Subcutaneous adipose tissue (tissue), 4 donors: ENCODE data around the gene TRIM28. TPM values are rescaled to one million over a fixed set of nuclear protein-coding genes. Genes with fewer than 3 reads are reported as not detected.

Experiments used
- CTCF ChIP-seq: fragments of 450-650 bp; IDR thresholded peaks from one replicate; pipeline ENCODE4 v1.5.1; 2016; ENCODE audit warnings: low read depth, mild to moderate bottlenecking, control low read depth, antibody characterized with exemption, moderate library complexity
- total RNA-seq, 4 donors: library from RNA; depleted of rRNA; stranded (reverse); fragments of >200 nt; gene quantifications; one replicate each; pipeline ENCODE4 v1.1.0, GENCODE V29; 2016

TRIM28 gene
- total RNA-seq = 100 to 1,000 TPM in 2 of 4 donors, 10 to 100 TPM in 2; 87.9 to 163 (median 119) TPM

DNA sequence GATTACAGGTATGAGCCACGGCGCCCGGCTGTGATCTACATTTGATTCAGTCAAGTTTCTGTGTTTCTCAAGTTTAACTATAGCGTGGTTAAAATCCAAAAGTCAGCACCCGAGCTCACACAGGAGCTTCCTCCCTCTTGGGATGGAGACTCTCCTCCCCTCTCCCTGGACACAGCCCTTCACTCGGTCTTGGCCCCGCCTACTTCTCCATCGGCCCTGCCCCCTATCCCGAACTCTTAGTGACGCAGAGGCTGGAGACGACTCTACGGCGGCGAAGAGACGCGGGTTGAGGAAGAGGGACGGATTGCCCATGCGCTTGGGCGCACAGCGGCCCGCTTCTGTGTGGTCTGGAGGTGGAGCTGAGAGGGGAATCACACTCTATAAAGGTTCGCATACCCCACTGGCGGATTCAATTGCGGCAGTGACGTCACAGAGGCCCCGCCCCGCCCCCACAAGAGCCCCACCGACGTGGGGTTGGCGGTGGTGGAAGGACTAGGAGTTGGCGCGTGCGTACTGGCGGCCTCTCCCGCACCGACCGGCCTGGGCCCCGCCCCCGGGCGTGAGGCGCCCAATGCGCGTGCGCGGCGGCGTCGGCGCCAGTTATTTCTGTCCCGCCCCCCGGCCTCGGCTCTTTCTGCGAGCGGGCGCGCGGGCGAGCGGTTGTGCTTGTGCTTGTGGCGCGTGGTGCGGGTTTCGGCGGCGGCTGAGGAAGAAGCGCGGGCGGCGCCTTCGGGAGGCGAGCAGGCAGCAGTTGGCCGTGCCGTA is at the start of gene TRIM28:
Gene TRIM28 (plus strand): TSS at position 239 of the 765 bp plus-strand sequence. CDS start 694 bp downstream, outside the sequence.
- no peak for TF ChIP-seq CTCF

GRCh38 chr19:58497634-58498170 is 46.2 kb upstream of the TRIM28 start:
- no peak for TF ChIP-seq CTCF

DNA sequence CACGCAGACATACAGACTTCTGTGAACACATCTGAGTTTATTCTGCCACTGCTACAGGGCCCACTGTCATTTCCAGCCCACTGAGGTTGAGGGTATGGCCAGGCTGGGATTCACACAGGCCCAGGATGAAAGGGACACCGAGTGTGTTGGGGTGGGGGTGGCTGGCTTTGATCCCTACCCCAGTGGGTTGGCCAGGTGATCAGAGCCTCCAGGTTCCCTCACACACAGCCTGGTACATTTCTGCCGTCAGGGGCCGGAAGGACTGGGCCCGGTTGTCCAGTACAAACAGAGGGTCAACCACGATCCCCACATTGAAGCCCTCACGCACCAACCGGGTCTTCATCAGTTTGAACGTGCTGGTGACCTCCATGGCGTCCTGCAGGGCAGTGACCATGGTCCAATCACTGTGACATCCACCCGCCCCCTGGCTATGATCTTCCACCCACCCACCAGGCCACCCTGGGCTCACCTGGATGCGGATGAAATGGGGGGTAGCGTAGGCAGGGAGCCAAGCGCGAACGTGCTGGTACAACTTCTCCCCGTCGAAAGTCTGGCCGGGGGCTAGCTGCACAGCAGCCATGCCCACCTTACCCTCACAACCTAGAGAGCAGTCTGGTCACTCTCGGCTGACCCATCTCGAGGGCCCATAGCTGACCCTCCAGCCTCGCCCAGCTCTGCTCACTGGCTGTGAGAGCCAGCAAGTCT is 45.4 kb upstream of the TRIM28 start:
- TF ChIP-seq CTCF = no peak

- no peak for TF ChIP-seq CTCF
These were observed 44.6 kb upstream of the TRIM28 start for GRCh38 chr19:58499021-58499927.

DNA sequence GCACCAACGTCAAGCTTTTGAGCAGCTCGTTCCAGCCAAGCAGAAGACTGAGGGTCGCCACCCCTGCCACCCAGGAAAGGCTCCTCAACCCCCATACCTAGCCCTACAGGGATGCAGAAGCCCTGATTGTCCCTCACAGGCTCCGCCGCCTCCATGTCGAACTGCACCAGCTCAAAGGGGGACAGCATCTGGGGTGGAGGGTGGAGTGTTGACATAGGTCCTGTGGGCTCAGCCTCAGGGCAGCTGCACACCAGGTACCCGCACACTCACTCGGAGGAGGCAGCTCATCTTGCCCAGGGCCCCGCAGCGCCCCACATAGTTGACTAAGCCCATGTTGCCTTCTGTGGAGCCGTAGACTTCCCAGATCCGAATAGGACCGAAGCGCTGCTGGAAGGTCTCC is 43.6 kb upstream of the TRIM28 start:
- no peak for TF ChIP-seq CTCF

DNA sequence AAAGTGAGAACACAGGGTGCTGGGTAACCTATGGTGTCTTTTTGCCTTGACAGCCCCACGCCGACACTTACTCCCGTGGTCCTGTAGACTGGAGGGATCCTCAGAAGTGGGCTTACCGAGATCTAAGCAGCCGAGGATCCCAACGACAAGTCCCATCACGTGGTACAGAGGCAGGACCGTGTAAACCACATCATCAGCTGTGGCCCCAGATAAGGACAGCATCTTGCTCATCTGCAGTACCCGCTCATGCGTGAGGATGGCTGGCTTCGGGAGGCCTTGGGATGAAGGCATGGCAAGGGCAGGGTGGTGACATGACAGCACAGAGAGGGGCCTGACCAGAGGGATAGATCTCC is 34.2 kb upstream of the TRIM28 start:
- TF ChIP-seq CTCF = no peak
